Large intestine (tissue), 3 donors: ENCODE measurements around the gene SNX17. TPM values are rescaled to one million over a fixed set of nuclear protein-coding genes. Genes with fewer than 3 reads are reported as not detected.
"Not testable (repeated sequence)": the region's sequence is repeated elsewhere in the genome, so short reads cannot be mapped to it uniquely, and the experiment has no call there.

ENCODE experiments used
- DNase-seq, 2 donors: peaks; one replicate each; pipeline versions ENCODE4 v3.0.0 to v3.0.0-alpha.2; 2013
- H3K27ac ChIP-seq: one replicate; pipeline ENCODE4 v1.5.1; 2013; ENCODE audit warnings: low read length
- H3K27me3 ChIP-seq: 2 replicates; pipeline ENCODE4 v1.6.1; 2013; ENCODE audit warnings: low read length; ENCODE audit not compliant: control insufficient read depth, insufficient read depth
- H3K36me3 ChIP-seq: 2 replicates; pipeline ENCODE4 v1.6.1; 2013; ENCODE audit warnings: low read length; ENCODE audit not compliant: control insufficient read depth, insufficient read depth
- H3K4me1 ChIP-seq: one replicate; pipeline ENCODE4 v1.6.1; 2013; ENCODE audit warnings: low read length; ENCODE audit not compliant: control insufficient read depth, insufficient read depth
- H3K4me3 ChIP-seq: one replicate; pipeline ENCODE4 v1.5.1; 2013; ENCODE audit warnings: low read length
- H3K9me3 ChIP-seq: one replicate; pipeline ENCODE4 v1.6.1; 2013; ENCODE audit warnings: mild to moderate bottlenecking, low read depth, low read length, moderate library complexity; ENCODE audit not compliant: control insufficient read depth
- WGBS: methylation state at CpG from one replicate; pipeline ENCODE4 v1.1.5; 2013; ENCODE audit warnings: low lambda C conversion rate; ENCODE audit not compliant: insufficient coverage; 5-methylcytosine and 5-hydroxymethylcytosine counted together
- polyA plus RNA-seq: library from polyadenylated mRNA; unstranded; fragments of 120-200 nt; gene quantifications from one replicate; pipeline ENCODE4 v1.2.1, GENCODE V29; 2013

The SNX17 gene
- polyA plus RNA-seq, 1 donor, result 68.0 TPM

DNA sequence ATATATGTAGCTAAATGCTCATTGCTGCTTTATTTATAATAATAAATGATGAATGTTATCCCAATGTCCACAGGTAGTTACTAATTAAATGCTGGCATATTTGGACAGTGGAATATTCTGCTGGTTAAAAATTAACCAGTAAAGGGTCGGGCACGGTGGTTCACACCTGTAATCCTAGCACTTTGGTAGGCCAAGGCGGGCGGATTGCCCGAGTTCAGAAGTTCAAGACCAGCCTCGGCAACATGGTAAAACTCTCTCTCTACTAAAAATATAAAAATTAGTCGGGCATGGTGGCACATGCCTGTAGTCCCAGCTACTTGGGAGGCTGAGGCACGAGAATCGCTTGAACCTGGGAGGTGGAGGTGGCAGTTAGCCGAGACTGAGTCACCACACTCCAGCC, 54.6 kb downstream of the SNX17 start:
- not testable (repeated sequence) for H3K9me3 ChIP-seq, DNase-seq, H3K27ac ChIP-seq, H3K4me3 ChIP-seq, H3K36me3 ChIP-seq, H3K4me1 ChIP-seq, H3K27me3 ChIP-seq
- no CpG with 5 or more reads among the region's 10 CpGs for WGBS

Other genes with a start within 250 kb of the SNX17 start
- gene ABHD1, start 246.8 kb upstream of the SNX17 start, polyA plus RNA-seq, result 2.0 TPM
- 48.5 TPM for gene PREB, start 236.0 kb upstream of the SNX17 start, polyA plus RNA-seq
- gene PRR30, start 231.2 kb upstream of the SNX17 start, polyA plus RNA-seq, result not detected
- gene TCF23, start 221.6 kb upstream of the SNX17 start, polyA plus RNA-seq, result 0.10 TPM
- 131 TPM for gene ATRAID, start 158.6 kb upstream of the SNX17 start, polyA plus RNA-seq
- gene SLC5A6, start 158.3 kb upstream of the SNX17 start, polyA plus RNA-seq, result 148 TPM
- gene CAD, start 153.2 kb upstream of the SNX17 start, polyA plus RNA-seq, result 34.9 TPM
- 0.57 TPM for gene SLC30A3, start 107.6 kb upstream of the SNX17 start, polyA plus RNA-seq
- gene DNAJC5G, start 95.2 kb upstream of the SNX17 start, polyA plus RNA-seq, result 0.19 TPM
- 0.60 TPM for gene TRIM54, start 88.2 kb upstream of the SNX17 start, polyA plus RNA-seq
- gene UCN, start 62.2 kb upstream of the SNX17 start, polyA plus RNA-seq, result 3.4 TPM
- gene MPV17, start 47.5 kb upstream of the SNX17 start, polyA plus RNA-seq, result 99.6 TPM
- gene GTF3C2, start 13.9 kb upstream of the SNX17 start, polyA plus RNA-seq, result 51.9 TPM
- 39.7 TPM for gene EIF2B4, start 278 bp upstream of the SNX17 start, polyA plus RNA-seq
- 23.1 TPM for gene ZNF513, start 10.1 kb downstream of the SNX17 start, polyA plus RNA-seq
- 66.4 TPM for gene PPM1G, start 39.0 kb downstream of the SNX17 start, polyA plus RNA-seq
- 89.0 TPM for gene NRBP1, start 58.0 kb downstream of the SNX17 start, polyA plus RNA-seq
- gene KRTCAP3, start 71.8 kb downstream of the SNX17 start, polyA plus RNA-seq, result 55.5 TPM
- gene IFT172, start 119.1 kb downstream of the SNX17 start, polyA plus RNA-seq, result 30.7 TPM
- 4.2 TPM for gene FNDC4, start 124.6 kb downstream of the SNX17 start, polyA plus RNA-seq
- 2.9 TPM for gene GCKR, start 126.2 kb downstream of the SNX17 start, polyA plus RNA-seq
- 36.7 TPM for gene ZNF512, start 212.4 kb downstream of the SNX17 start, polyA plus RNA-seq